Kidney (tissue), 14 donors: ENCODE results near the gene TSC22D4. TPM values are rescaled to one million over a fixed set of nuclear protein-coding genes. Genes with fewer than 3 reads are reported as not detected.

Experiments
- DNase-seq, 5 donors: peaks; one replicate each; pipeline ENCODE4 v3.0.0-alpha.2; 2013 to 2020
- FAIRE-seq: peaks from 2 replicates; lab custom pipeline; 2012; peaks lifted over from hg19 to GRCh38; lab: Jason Lieb, UNC
- H3K27ac ChIP-seq, 2 donors: one replicate each; pipeline ENCODE4 v1.7.0; 2013; ENCODE audit warnings: low read depth in 2 of 2, low read length in 2 of 2, inconsistent platforms in 1 of 2
- H3K27me3 ChIP-seq: one replicate; pipeline ENCODE4 v1.7.1; 2013; ENCODE audit warnings: low read length, inconsistent platforms; ENCODE audit not compliant: control insufficient read depth, insufficient read depth
- H3K36me3 ChIP-seq, 3 donors: one replicate each; pipeline versions ENCODE4 v1.7.0 to v1.7.1; 2013; ENCODE audit warnings: low read length in 3 of 3, control low read depth in 1 of 3, inconsistent platforms in 1 of 3; ENCODE audit not compliant: insufficient read depth in 3 of 3, control insufficient read depth in 2 of 3
- H3K4me1 ChIP-seq, 3 donors: one replicate each; pipeline versions ENCODE4 v1.7.0 to v1.7.1; 2013; ENCODE audit warnings: low read length in 3 of 3, inconsistent platforms in 1 of 3, low read depth in 1 of 3; ENCODE audit not compliant: control insufficient read depth in 2 of 3, insufficient read depth in 2 of 3
- H3K4me3 ChIP-seq, 3 donors: one replicate each; pipeline versions ENCODE4 v1.7.0 to v1.8.1; 2013; ENCODE audit warnings: low read length in 3 of 3, control low read depth in 1 of 3, inconsistent platforms in 1 of 3
- H3K9ac ChIP-seq, 3 donors: one replicate each; pipeline versions ENCODE4 v1.7.0 to v1.7.1; 2013; ENCODE audit warnings: low read length in 3 of 3, control low read depth in 1 of 3, inconsistent platforms in 1 of 3
- H3K9me3 ChIP-seq, 3 donors: one replicate each; pipeline versions ENCODE4 v1.7.0 to v1.7.1; 2013; ENCODE audit warnings: low read length in 3 of 3, control low read depth in 1 of 3, inconsistent platforms in 1 of 3; ENCODE audit not compliant: control insufficient read depth in 2 of 3, insufficient read depth in 1 of 3
- CTCF ChIP-seq: IDR thresholded peaks from 3 replicates; pipeline ENCODE4 v1.5.1; 2012; ENCODE audit warnings: mild to moderate bottlenecking, moderate library complexity, borderline replicate concordance; ENCODE audit not compliant: insufficient read depth; ENCODE audit errors: extremely low read depth
- intact Hi-C: fragments of 100-400 bp; cut with DNase I; formaldehyde crosslinking; loops from one replicate; pipeline ENCODE4 v1.11.1; 2022
- polyA plus RNA-seq: library from polyadenylated mRNA; stranded (reverse); fragments of 350-450 nt; fragmentation: Illumina TruSeq; extraction: RNeasy Lipid Tissue Mini Kit (QIAGEN cat#74804); gene quantifications from one replicate; pipeline ENCODE4 v1.2.3, GENCODE V29; 2014; ENCODE audit warnings: low read depth, low replicate concordance; ENCODE audit not compliant: insufficient read depth
- total RNA-seq: library from RNA; stranded (reverse); fragmentation: NEBNext Ultra II Directional; extraction: Animal tissue kit (Norgen Biotek cat#: 25700); gene quantifications from one replicate; pipeline ENCODE4 v1.2.1, GENCODE V29; 2021
- donor health status: control.
- donor health status: control.
- donor health status: control.
- donor health status: control.
- donor health status: control.
- donor health status: DM: yes; HTN: yes; CAD: no.
- donor health status: Normal renal cell carcinoma (clear cell type).

The TSC22D4 gene
- total and polyA plus RNA-seq, 2 donors from 2014 or later = 61.5 to 67.0 TPM

GRCh38 chr7:100466653-100467605, 12.1 kb downstream of the TSC22D4 start:
- peaks cover 0 to 3% (median 0%) of the 10 kb centered on the region in 3 donors for H3K36me3 ChIP-seq
- peak in 1 of 5 donors; percentile 58 for DNase-seq
- peaks cover 0 to 6% (median 0%) of the 10 kb centered on the region in 3 donors for H3K4me1 ChIP-seq
- H3K9me3 ChIP-seq = no peaks in the 10 kb centered on the region
- H3K4me3 ChIP-seq = no peak overlapping the region
- no peak for FAIRE-seq
- TF ChIP-seq CTCF = no peak
- no peak overlapping the region for H3K9ac ChIP-seq
- H3K27me3 ChIP-seq = no peaks in the 10 kb centered on the region
- H3K27ac ChIP-seq = no peak overlapping the region
- intact Hi-C loops = loop anchor here (10.0 kb wide), 1 partner anchor 218 kb away; no protein-coding TSS in a partner anchor

- TF ChIP-seq CTCF = peak; percentile 62
- Histone ChIP-seq H3K27ac (peak overlapping the region in 1 of 2 donors; percentile 4), H3K4me3 (no peak overlapping the region), H3K9me3 (no peaks in the 10 kb centered on the region), H3K9ac (no peak overlapping the region), H3K36me3 (peaks cover 0 to 3% (median 0%) of the 10 kb centered on the region in 3 donors), H3K4me1 (peaks cover 0 to 5% (median 0%) of the 10 kb centered on the region in 3 donors), H3K27me3 (no peaks in the 10 kb centered on the region)
- DNase-seq (peak; percentile 68 to 93 (median 73)), FAIRE-seq (no peak)
- intact Hi-C loops = loop anchor here (10.0 kb wide), 1 partner anchor 219 kb away; no protein-coding TSS in a partner anchor
Observed at GRCh38 chr7:100465702-100466311, 13.2 kb downstream of the TSC22D4 start.

DNA sequence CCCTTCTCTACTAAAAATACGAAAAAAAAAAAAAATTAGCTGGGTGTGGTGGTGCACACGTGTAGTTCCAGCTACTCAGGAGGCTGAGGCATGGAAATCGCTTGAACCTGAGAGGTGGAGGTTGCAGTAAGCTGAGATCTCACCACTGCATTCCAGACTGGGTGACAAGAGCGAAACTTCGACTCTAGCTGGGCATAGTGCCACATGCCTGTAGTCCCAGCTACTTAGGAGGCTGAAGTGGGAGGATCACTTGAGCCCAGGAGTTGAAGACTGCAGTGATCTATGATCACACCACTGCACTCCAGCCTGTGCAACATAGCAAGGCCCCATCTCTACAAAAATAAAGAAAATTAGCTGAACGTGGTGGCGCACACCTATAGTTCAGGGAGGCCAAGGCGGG, 13.7 kb downstream of the TSC22D4 start:
- FAIRE-seq (no peak), DNase-seq (peak in 1 of 5 donors; percentile 40)
- no peak for TF ChIP-seq CTCF
- no peak overlapping the region for H3K9ac ChIP-seq
- intact Hi-C loops = loop anchor here (10.0 kb wide), 1 partner anchor 220 kb away; no protein-coding TSS in a partner anchor
- H3K4me1 ChIP-seq = peaks cover 0 to 5% (median 0%) of the 10 kb centered on the region in 3 donors
- H3K27me3 ChIP-seq = no peaks in the 10 kb centered on the region
- peaks cover 0 to 3% (median 0%) of the 10 kb centered on the region in 3 donors for H3K36me3 ChIP-seq
- no peaks in the 10 kb centered on the region for H3K9me3 ChIP-seq
- H3K4me3 ChIP-seq = no peak overlapping the region
- H3K27ac ChIP-seq = no peak overlapping the region
